Endothelial cell (in vitro differentiated cells): ENCODE results near the gene ATOSB. TPM values are rescaled to one million over a fixed set of nuclear protein-coding genes. Genes with fewer than 3 reads are reported as not detected.
A peak's percentile ranks its signal among the peaks of the same experiment; 100 is the strongest.

ENCODE experiments used
- DNase-seq: peaks from one replicate; pipeline ENCODE4 v3.0.0; 2021; ENCODE audit warnings: low spot score
- H3K27ac Mint-ChIP-seq: one replicate; pipeline ENCODE4 v1.8.0; 2021; ENCODE audit warnings: mixed read lengths, inconsistent platforms; ENCODE audit not compliant: unreplicated experiment
- H3K27me3 Mint-ChIP-seq: one replicate; pipeline ENCODE4 v1.8.0; 2021; ENCODE audit warnings: mild to moderate bottlenecking, moderate library complexity, mixed read lengths, inconsistent platforms; ENCODE audit not compliant: unreplicated experiment
- H3K36me3 Mint-ChIP-seq: one replicate; pipeline ENCODE4 v1.8.0; 2021; ENCODE audit warnings: mild to moderate bottlenecking, low read depth, mixed read lengths, inconsistent platforms; ENCODE audit not compliant: unreplicated experiment
- H3K4me1 Mint-ChIP-seq: one replicate; pipeline ENCODE4 v1.8.0; 2021; ENCODE audit warnings: mild to moderate bottlenecking, mixed read lengths, inconsistent platforms; ENCODE audit not compliant: unreplicated experiment
- H3K4me3 Mint-ChIP-seq: one replicate; pipeline ENCODE4 v1.8.0; 2021; ENCODE audit warnings: mild to moderate bottlenecking, mixed read lengths, inconsistent platforms; ENCODE audit not compliant: unreplicated experiment
- H3K9me3 Mint-ChIP-seq: one replicate; pipeline ENCODE4 v1.8.0; 2021; ENCODE audit warnings: mixed read lengths, inconsistent platforms; ENCODE audit not compliant: unreplicated experiment
- total RNA-seq: library from RNA; stranded (reverse); fragmentation: NEBNext Ultra II Directional; extraction: Animal tissue kit (Norgen Biotek cat#: 25700); gene quantifications from one replicate; pipeline ENCODE4 v1.2.1, GENCODE V29; 2021; ENCODE audit not compliant: unreplicated experiment
- TF ChIP-seq, protein P1 (sequence below): fragments of 200-600 bp; sonication (generic); IDR thresholded peaks from one replicate; pipeline ENCODE4 v1.5.0; 2021; ENCODE audit warnings: antibody characterized with exemption; ENCODE audit not compliant: unreplicated experiment

ATOSB gene
- total RNA-seq, 1 donor from 2014 or later, result 33.7 TPM

DNA sequence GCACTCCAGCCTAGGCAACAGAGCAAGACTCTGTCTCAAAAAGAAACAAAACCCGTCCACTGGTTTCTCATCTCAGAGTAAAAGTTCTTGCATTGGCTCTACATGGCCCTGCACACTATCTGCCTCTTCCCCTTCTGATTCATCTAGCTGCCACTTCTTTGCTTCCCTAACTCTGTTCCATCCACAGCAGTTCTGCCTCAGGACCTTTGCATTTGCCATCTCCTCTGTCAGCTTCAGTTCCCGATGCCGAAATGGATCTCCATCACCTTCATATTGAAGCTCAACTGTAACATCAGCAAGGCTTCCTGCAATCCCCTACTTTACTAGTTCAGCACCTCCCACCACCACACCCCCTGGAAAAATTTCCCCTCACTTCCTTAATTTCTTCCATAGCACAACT lies 18.1 kb downstream of the ATOSB start:
- Mint-ChIP-seq H3K27ac (no peak overlapping the region), H3K4me3 (no peak overlapping the region), H3K27me3 (peaks cover 10% of the 10 kb centered on the region), H3K9me3 (no peaks in the 10 kb centered on the region), H3K4me1 (peaks cover 15% of the 10 kb centered on the region), H3K36me3 (peaks cover 22% of the 10 kb centered on the region)
- no peak for DNase-seq
- TF ChIP-seq, protein P1, sequence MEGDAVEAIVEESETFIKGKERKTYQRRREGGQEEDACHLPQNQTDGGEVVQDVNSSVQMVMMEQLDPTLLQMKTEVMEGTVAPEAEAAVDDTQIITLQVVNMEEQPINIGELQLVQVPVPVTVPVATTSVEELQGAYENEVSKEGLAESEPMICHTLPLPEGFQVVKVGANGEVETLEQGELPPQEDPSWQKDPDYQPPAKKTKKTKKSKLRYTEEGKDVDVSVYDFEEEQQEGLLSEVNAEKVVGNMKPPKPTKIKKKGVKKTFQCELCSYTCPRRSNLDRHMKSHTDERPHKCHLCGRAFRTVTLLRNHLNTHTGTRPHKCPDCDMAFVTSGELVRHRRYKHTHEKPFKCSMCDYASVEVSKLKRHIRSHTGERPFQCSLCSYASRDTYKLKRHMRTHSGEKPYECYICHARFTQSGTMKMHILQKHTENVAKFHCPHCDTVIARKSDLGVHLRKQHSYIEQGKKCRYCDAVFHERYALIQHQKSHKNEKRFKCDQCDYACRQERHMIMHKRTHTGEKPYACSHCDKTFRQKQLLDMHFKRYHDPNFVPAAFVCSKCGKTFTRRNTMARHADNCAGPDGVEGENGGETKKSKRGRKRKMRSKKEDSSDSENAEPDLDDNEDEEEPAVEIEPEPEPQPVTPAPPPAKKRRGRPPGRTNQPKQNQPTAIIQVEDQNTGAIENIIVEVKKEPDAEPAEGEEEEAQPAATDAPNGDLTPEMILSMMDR, result no peak

DNA sequence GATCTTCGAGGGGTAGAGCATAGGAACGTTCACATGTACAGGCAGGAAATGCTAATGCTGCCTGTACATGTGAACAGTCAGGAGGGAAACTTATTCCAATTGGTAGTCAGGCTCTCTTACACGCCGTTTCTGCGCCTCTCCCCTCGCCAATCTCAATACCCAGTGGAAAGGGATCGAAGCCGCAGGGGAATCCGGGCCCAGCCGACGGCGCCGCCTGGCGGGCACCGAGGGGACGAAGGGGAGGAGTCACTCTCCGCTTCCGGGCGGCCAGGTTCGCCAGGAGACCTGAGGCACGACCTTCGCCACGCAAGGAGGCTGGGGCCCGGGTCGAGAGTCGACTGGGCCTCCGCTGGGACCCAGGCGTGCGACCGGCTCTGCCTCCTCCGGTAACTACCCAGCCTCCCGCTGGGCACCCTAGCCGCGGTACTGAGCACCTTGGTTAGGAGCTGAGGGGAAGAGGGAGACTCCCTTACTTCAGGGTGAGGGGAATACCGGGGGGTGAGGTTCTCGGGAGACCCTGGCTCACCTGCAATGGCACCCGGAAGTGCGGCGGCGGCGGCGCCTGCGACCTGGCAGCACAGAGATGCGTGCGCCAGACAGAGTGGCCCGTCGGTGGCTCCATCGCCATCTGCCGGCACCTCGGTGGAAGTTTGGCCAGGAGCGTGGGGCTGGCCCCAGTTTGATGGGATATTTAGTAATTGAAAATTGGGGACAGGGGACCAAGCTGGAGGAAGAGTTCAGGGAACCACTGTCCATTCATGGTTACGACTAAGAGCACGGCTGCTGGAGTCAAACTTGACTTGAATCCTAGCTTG lies 19.4 kb downstream of the ATOSB start, which contains the start of gene PIGO:
PIGO (minus strand) TSS at position 557 of the 815 bp plus-strand sequence. CDS start 1,026 bp downstream, outside the sequence.
- peak; percentile 92 for DNase-seq
- Mint-ChIP-seq H3K36me3 (peaks cover 24% of the 10 kb centered on the region), H3K27ac (peak within 1 kb of the TSS; percentile 90), H3K4me3 (peak within 1 kb of the TSS; percentile 89), H3K27me3 (peaks cover 11% of the 10 kb centered on the region), H3K9me3 (no peaks in the 10 kb centered on the region), H3K4me1 (peaks cover 9% of the 10 kb centered on the region)
- TF ChIP-seq, protein P1, result peak; percentile 93

DNA sequence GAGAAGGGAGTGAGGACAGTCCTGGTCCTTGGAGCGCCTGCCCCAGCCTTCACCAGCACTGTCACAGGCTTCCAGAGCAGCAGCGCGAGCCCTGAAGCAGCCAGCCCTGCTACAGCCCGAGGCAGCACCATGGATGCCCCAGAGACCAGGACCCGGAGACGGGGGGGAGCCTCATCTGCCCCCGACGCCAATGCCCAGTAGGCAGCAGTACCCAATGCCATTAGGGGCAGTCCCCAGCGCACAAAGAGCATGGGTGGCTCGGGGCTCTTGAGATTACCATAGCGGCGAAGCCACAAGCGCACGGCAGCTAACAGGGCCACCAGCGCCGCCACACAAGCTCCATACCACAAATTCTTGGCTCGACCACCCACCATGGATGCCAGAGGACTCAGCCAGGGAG lies 24.1 kb downstream of the ATOSB start:
- Mint-ChIP-seq H3K4me1 (peaks cover 6% of the 10 kb centered on the region), H3K27me3 (peaks cover 6% of the 10 kb centered on the region), H3K9me3 (no peaks in the 10 kb centered on the region), H3K27ac (no peak overlapping the region), H3K4me3 (no peak overlapping the region), H3K36me3 (peaks cover 30% of the 10 kb centered on the region)
- TF ChIP-seq, protein P1, result no peak
- DNase-seq, result no peak

DNA sequence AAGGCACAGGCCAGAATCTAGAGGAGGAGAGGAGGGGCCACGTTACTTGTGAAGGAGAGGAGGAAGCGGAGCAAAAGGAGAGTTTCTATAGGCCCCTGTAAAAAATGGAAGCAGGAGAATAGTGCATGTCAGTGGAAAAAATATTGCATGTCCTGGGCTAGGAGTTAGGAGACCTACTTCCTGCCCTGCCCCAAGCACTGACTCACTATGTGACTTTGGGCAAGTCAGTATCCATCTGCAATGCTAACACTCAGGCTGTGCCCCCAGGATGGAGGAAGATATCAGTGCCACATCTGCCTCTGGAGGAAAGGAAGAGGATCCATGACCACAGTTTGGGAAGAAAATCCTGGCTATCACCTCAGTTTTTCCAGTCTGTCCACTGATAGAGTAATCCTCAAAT lies 26.2 kb downstream of the ATOSB start:
- Mint-ChIP-seq H3K36me3 (peaks cover 26% of the 10 kb centered on the region), H3K4me1 (no peaks in the 10 kb centered on the region), H3K4me3 (no peak overlapping the region), H3K27me3 (peaks cover 6% of the 10 kb centered on the region), H3K9me3 (no peaks in the 10 kb centered on the region), H3K27ac (peak overlapping the region; percentile 71)
- TF ChIP-seq, protein P1, result no peak
- DNase-seq, result no peak

DNA sequence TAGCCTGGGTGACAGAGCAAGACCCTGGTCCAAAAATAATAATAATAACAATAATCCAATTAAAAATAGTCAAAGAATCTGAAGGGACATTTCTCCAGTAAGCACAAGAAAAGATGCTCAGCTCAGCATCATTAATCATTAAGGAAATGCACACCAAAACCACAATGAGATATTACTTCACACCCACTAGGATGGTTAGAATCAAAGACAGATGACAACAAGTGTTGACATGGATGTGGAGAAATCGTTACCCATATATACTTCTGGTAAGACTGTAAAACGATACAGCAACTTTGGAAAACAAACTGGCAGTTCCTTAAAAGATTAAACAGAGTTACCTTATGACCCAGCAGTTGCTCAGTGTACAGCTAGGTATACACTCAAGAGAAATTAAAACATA lies 30.6 kb downstream of the ATOSB start:
- no peak overlapping the region for H3K27ac Mint-ChIP-seq
- H3K36me3 Mint-ChIP-seq, result peaks cover 15% of the 10 kb centered on the region
- H3K4me1 Mint-ChIP-seq, result peaks cover under 1% of the 10 kb centered on the region
- H3K9me3 Mint-ChIP-seq, result no peaks in the 10 kb centered on the region
- peaks cover 9% of the 10 kb centered on the region for H3K27me3 Mint-ChIP-seq
- DNase-seq, result no peak
- TF ChIP-seq, protein P1, result no peak
- H3K4me3 Mint-ChIP-seq, result no peak overlapping the region
